ENCODE results near the gene SCAF1. TPM values are rescaled to one million over a fixed set of nuclear protein-coding genes. Genes with fewer than 3 reads are reported as not detected.
A peak's percentile ranks its signal among the peaks of the same experiment; 100 is the strongest.

SCAF1 gene
- total RNA-seq, 1 donor from 2014 or later, result 8.7 TPM

DNA sequence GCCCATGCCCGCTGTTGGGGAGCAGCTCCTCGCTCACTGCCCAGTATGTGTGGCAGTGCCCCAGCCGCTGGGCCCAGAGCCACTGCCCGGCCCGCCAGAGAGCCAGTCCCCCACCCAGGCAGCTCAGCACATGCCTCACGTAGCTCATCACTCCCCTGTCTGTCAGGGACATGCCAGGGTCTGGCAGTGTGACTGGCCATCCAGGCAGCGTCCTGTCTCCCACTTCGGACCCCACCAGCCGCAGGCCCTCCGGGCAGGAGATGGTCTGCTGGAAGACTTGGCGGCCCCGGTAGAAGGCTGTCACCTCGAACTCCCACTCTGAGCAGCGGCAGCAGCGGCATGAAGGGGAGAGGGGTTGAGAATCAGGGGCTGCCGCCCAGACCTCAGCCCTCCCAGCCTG is 20.0 kb downstream of the SCAF1 start:
- peaks cover 19% of the 10 kb centered on the region for H4K20me1 ChIP-seq (ENCODE audit: low read depth)
- H3K27ac ChIP-seq, result no peak overlapping the region
- no peaks in the 10 kb centered on the region for H3K27me3 ChIP-seq
- no peak overlapping the region for H3K4me3 ChIP-seq
- no peak overlapping the region for H3K27ac Mint-ChIP-seq
- H3K9me3 Mint-ChIP-seq, result no peaks in the 10 kb centered on the region
- no peaks in the 10 kb centered on the region for H3K9me3 ChIP-seq (ENCODE audit: low read depth)
- H3K4me3 Mint-ChIP-seq, result no peak overlapping the region
- H3K79me2 ChIP-seq (ENCODE audit: low read depth), result peaks cover 31% of the 10 kb centered on the region
- peaks cover 17% of the 10 kb centered on the region for H3K36me3 Mint-ChIP-seq
- H3K36me3 ChIP-seq, result peaks cover 4% of the 10 kb centered on the region
- H3K27me3 Mint-ChIP-seq (ENCODE audit: insufficient read depth, low read depth), result peaks cover 5% of the 10 kb centered on the region
- H3K4me1 Mint-ChIP-seq, result peaks cover 9% of the 10 kb centered on the region
- H3K4me2 ChIP-seq, result no peak overlapping the region
- H3K9ac ChIP-seq, result no peak overlapping the region
- H3K4me1 ChIP-seq, result peaks cover 11% of the 10 kb centered on the region
- no peak for DNase-seq (ENCODE audit: low spot score)
- TF ChIP-seq EZH2phosphoT487 (IDR thresholded peaks at IDR 0.05) (no peak), EZH2 (IDR thresholded peaks at IDR 0.05) (no peak)
- TF ChIP-seq, protein P1, sequence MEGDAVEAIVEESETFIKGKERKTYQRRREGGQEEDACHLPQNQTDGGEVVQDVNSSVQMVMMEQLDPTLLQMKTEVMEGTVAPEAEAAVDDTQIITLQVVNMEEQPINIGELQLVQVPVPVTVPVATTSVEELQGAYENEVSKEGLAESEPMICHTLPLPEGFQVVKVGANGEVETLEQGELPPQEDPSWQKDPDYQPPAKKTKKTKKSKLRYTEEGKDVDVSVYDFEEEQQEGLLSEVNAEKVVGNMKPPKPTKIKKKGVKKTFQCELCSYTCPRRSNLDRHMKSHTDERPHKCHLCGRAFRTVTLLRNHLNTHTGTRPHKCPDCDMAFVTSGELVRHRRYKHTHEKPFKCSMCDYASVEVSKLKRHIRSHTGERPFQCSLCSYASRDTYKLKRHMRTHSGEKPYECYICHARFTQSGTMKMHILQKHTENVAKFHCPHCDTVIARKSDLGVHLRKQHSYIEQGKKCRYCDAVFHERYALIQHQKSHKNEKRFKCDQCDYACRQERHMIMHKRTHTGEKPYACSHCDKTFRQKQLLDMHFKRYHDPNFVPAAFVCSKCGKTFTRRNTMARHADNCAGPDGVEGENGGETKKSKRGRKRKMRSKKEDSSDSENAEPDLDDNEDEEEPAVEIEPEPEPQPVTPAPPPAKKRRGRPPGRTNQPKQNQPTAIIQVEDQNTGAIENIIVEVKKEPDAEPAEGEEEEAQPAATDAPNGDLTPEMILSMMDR (IDR thresholded peaks at IDR 0.05), result no peak
- H3F3A ChIP-seq (ENCODE audit: low read depth), result peaks cover 43% of the 10 kb centered on the region
- no peak overlapping the region for H2AFZ ChIP-seq (replicated peaks)

- H3K4me3 ChIP-seq, result no peak overlapping the region
- TF ChIP-seq, protein P1 (IDR thresholded peaks at IDR 0.05), result no peak
- Mint-ChIP-seq H3K4me1 (peaks cover 15% of the 10 kb centered on the region), H3K27ac (no peak overlapping the region), H3K27me3 (ENCODE audit: insufficient read depth, low read depth) (peaks cover 5% of the 10 kb centered on the region), H3K36me3 (peaks cover 18% of the 10 kb centered on the region), H3K9me3 (no peaks in the 10 kb centered on the region), H3K4me3 (peak overlapping the region; percentile 68)
- peaks cover 4% of the 10 kb centered on the region for H3K36me3 ChIP-seq
- H3K27me3 ChIP-seq, result no peaks in the 10 kb centered on the region
- no peak overlapping the region for H3K27ac ChIP-seq
- H4K20me1 ChIP-seq (ENCODE audit: low read depth), result peaks cover 19% of the 10 kb centered on the region
- peaks cover 43% of the 10 kb centered on the region for H3F3A ChIP-seq (ENCODE audit: low read depth)
- H3K9me3 ChIP-seq (ENCODE audit: low read depth), result no peaks in the 10 kb centered on the region
- H3K4me1 ChIP-seq, result peaks cover 11% of the 10 kb centered on the region
- peaks cover 39% of the 10 kb centered on the region for H3K79me2 ChIP-seq (ENCODE audit: low read depth)
- H2AFZ ChIP-seq (replicated peaks), result no peak overlapping the region
- DNase-seq (ENCODE audit: low spot score), result no peak
- no peak overlapping the region for H3K4me2 ChIP-seq
- no peak overlapping the region for H3K9ac ChIP-seq
Observed at GRCh38 chr19:49663224-49663623, 21.2 kb downstream of the SCAF1 start.

GRCh38 chr19:49664171-49665035 is 22.4 kb downstream of the SCAF1 start:
- peaks cover 39% of the 10 kb centered on the region for H3K79me2 ChIP-seq (ENCODE audit: low read depth)
- peak overlapping the region; percentile 60 for H3K27ac Mint-ChIP-seq
- peak; percentile 93 for DNase-seq (ENCODE audit: low spot score)
- peaks cover 4% of the 10 kb centered on the region for H3K36me3 ChIP-seq
- no peaks in the 10 kb centered on the region for H3K9me3 ChIP-seq (ENCODE audit: low read depth)
- H3K4me2 ChIP-seq, result peak overlapping the region; percentile 93
- peaks cover 14% of the 10 kb centered on the region for H3K36me3 Mint-ChIP-seq
- peaks cover 11% of the 10 kb centered on the region for H3K4me1 ChIP-seq
- peaks cover 33% of the 10 kb centered on the region for H3F3A ChIP-seq (ENCODE audit: low read depth)
- no peaks in the 10 kb centered on the region for H3K9me3 Mint-ChIP-seq
- H3K9ac ChIP-seq, result peak overlapping the region; percentile 23
- H3K27me3 ChIP-seq, result no peaks in the 10 kb centered on the region
- no peak overlapping the region for H3K27ac ChIP-seq
- peaks cover 5% of the 10 kb centered on the region for H3K27me3 Mint-ChIP-seq (ENCODE audit: insufficient read depth, low read depth)
- peaks cover 16% of the 10 kb centered on the region for H3K4me1 Mint-ChIP-seq
- peak overlapping the region; percentile 85 for H3K4me3 ChIP-seq
- no peak overlapping the region for H2AFZ ChIP-seq (replicated peaks)
- H3K4me3 Mint-ChIP-seq, result peak overlapping the region; percentile 98
- H4K20me1 ChIP-seq (ENCODE audit: low read depth), result peaks cover 19% of the 10 kb centered on the region
- TF ChIP-seq EZH2phosphoT487 (IDR thresholded peaks at IDR 0.05) (no peak), EZH2 (IDR thresholded peaks at IDR 0.05) (no peak)
- TF ChIP-seq, protein P1 (IDR thresholded peaks at IDR 0.05), result peak; percentile 20

All from neural progenitor cell (in vitro differentiated cells).